ENCODE results near the gene HMGCS2.

The HMGCS2 gene

GRCh38 chr1:119732465-119733168 lies 36.1 kb downstream of the HMGCS2 start:
- no peak overlapping the region for H3K4me3 ChIP-seq (ENCODE audit: low read depth, low read length)
- TF ChIP-seq CTCF (IDR thresholded peaks at IDR 0.05; ENCODE audit: borderline replicate concordance, insufficient read depth, low read depth, low read length), result no peak

- H3K4me3 ChIP-seq (ENCODE audit: low read depth, low read length), result no peak overlapping the region
- no peak for TF ChIP-seq CTCF (IDR thresholded peaks at IDR 0.05; ENCODE audit: borderline replicate concordance, insufficient read depth, low read depth, low read length)
Observed at GRCh38 chr1:119731741-119732430, 36.8 kb downstream of the HMGCS2 start.

GRCh38 chr1:119731060-119731459 lies 37.6 kb downstream of the HMGCS2 start:
- no peak overlapping the region for H3K4me3 ChIP-seq (ENCODE audit: low read depth, low read length)
- no peak for TF ChIP-seq CTCF (IDR thresholded peaks at IDR 0.05; ENCODE audit: borderline replicate concordance, insufficient read depth, low read depth, low read length)

- no peak overlapping the region for H3K4me3 ChIP-seq (ENCODE audit: low read depth, low read length)
- no peak for TF ChIP-seq CTCF (IDR thresholded peaks at IDR 0.05; ENCODE audit: borderline replicate concordance, insufficient read depth, low read depth, low read length)
Observed at GRCh38 chr1:119729044-119729443, 39.7 kb downstream of the HMGCS2 start.

- no peak for TF ChIP-seq CTCF (IDR thresholded peaks at IDR 0.05; ENCODE audit: borderline replicate concordance, insufficient read depth, low read depth, low read length)
- no peak overlapping the region for H3K4me3 ChIP-seq (ENCODE audit: low read depth, low read length)
Observed at GRCh38 chr1:119727991-119728390, 40.7 kb downstream of the HMGCS2 start.

GRCh38 chr1:119725626-119726025 lies 43.1 kb downstream of the HMGCS2 start:
- no peak for TF ChIP-seq CTCF (IDR thresholded peaks at IDR 0.05; ENCODE audit: borderline replicate concordance, insufficient read depth, low read depth, low read length)
- H3K4me3 ChIP-seq (ENCODE audit: low read depth, low read length), result no peak overlapping the region

All from GM12875 (cell line).